Fibroblast of pulmonary artery (primary cell): ENCODE data around the gene ITPR1.

Experiments
- DNase-seq: peaks from one replicate; pipeline ENCODE4 v3.0.0-alpha.2; 2010; ENCODE audit warnings: low read depth
- H3K4me3 ChIP-seq: replicated peaks from 2 replicates; pipeline ENCODE4 v1.5.1; 2011; ENCODE audit warnings: low read depth, mild to moderate bottlenecking, control low read depth, low read length, moderate library complexity
- CTCF ChIP-seq: IDR thresholded peaks from 2 replicates; pipeline ENCODE4 v1.5.1; 2011; ENCODE audit warnings: mild to moderate bottlenecking, control low read depth, low read length, inconsistent platforms; ENCODE audit errors: missing control alignments

The ITPR1 gene

GRCh38 chr3:4862973-4863372, 369.8 kb downstream of the ITPR1 start:
- no peak for DNase-seq
- no peak overlapping the region for H3K4me3 ChIP-seq
- TF ChIP-seq CTCF = no peak

- TF ChIP-seq CTCF = no peak
- no peak overlapping the region for H3K4me3 ChIP-seq
- peak; percentile 60 for DNase-seq
Observed at GRCh38 chr3:4864503-4864902, 371.4 kb downstream of the ITPR1 start.

GRCh38 chr3:4865714-4866113, 372.6 kb downstream of the ITPR1 start:
- peak; percentile 50 for DNase-seq
- no peak for TF ChIP-seq CTCF
- H3K4me3 ChIP-seq = no peak overlapping the region

GRCh38 chr3:4866866-4867265, 373.7 kb downstream of the ITPR1 start:
- peak; percentile 57 for DNase-seq
- TF ChIP-seq CTCF = no peak
- H3K4me3 ChIP-seq = no peak overlapping the region

- H3K4me3 ChIP-seq = no peak overlapping the region
- no peak for TF ChIP-seq CTCF
- no peak for DNase-seq
Observed at GRCh38 chr3:4877173-4877787, 384.1 kb downstream of the ITPR1 start.

- no peak for TF ChIP-seq CTCF
Observed at GRCh38 chr3:4880850-4881249, 387.7 kb downstream of the ITPR1 start.

GRCh38 chr3:4882548-4882947, 389.4 kb downstream of the ITPR1 start:
- no peak for TF ChIP-seq CTCF
- DNase-seq = no peak
- no peak overlapping the region for H3K4me3 ChIP-seq

More at GRCh38 chr3:4880850-4881249, 387.7 kb downstream of the ITPR1 start:
- no peak for DNase-seq
- H3K4me3 ChIP-seq = no peak overlapping the region
